Neural crest cell (in vitro differentiated cells): ENCODE data around the gene CNTN5. TPM values are rescaled to one million over a fixed set of nuclear protein-coding genes. Genes with fewer than 3 reads are reported as not detected.

Source experiments
- DNase-seq: peaks from one replicate; pipeline ENCODE4 v3.0.0; 2021; ENCODE audit warnings: low read depth, mixed read lengths, low spot score
- H3K27ac Mint-ChIP-seq: one replicate; pipeline ENCODE4 v1.8.0; 2021; ENCODE audit warnings: mild to moderate bottlenecking, mixed read lengths; ENCODE audit not compliant: unreplicated experiment
- H3K27me3 Mint-ChIP-seq: 2 replicates; pipeline ENCODE4 v1.8.0; 2021; ENCODE audit warnings: low read depth, mild to moderate bottlenecking, mixed read lengths
- H3K36me3 Mint-ChIP-seq: 2 replicates; pipeline ENCODE4 v1.8.0; 2021; ENCODE audit warnings: low read depth, mild to moderate bottlenecking, mixed read lengths
- H3K4me1 Mint-ChIP-seq: 2 replicates; pipeline ENCODE4 v1.8.0; 2021; ENCODE audit warnings: mixed read lengths
- H3K4me3 Mint-ChIP-seq: one replicate; pipeline ENCODE4 v1.8.0; 2021; ENCODE audit warnings: mild to moderate bottlenecking, mixed read lengths
- H3K9me3 Mint-ChIP-seq: 2 replicates; pipeline ENCODE4 v1.8.0; 2021; ENCODE audit warnings: mixed read lengths
- total RNA-seq: library from RNA; stranded (reverse); gene quantifications from 2 replicates; pipeline ENCODE4 v1.2.1, GENCODE V29; 2021
- TF ChIP-seq, protein P1 (sequence below): fragments of 200-600 bp; sonication (generic); conservative IDR thresholded peaks from 2 replicates; pipeline ENCODE4 v1.5.0; 2021; ENCODE audit warnings: antibody characterized with exemption, mild to moderate bottlenecking

CNTN5 gene
- total RNA-seq, 1 donor from 2014 or later: not detected

DNA sequence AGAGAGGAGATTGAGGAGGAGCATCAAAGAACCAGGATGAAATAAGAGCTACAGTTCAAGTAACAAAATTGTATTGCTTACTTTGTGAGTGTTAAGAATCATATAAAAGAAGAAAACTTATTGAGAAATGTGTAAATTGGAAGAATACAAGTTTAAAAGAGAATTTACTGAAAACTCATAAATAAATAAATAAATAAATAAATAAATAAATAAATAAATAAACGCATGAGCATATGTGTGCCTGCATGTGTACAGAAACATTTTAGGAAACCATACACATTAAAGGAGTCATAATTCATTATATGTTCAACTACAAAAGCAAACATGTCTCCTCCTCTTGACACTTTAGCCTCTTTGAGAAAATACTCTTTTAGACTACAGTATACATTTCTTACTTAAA is 42.6 kb downstream of the CNTN5 start:
- no peak for DNase-seq
- Mint-ChIP-seq H3K4me3 (no peak overlapping the region), H3K9me3 (no peaks in the 10 kb centered on the region), H3K27me3 (no peaks in the 10 kb centered on the region), H3K36me3 (no peaks in the 10 kb centered on the region), H3K4me1 (no peaks in the 10 kb centered on the region), H3K27ac (no peak overlapping the region)
- TF ChIP-seq, protein P1, sequence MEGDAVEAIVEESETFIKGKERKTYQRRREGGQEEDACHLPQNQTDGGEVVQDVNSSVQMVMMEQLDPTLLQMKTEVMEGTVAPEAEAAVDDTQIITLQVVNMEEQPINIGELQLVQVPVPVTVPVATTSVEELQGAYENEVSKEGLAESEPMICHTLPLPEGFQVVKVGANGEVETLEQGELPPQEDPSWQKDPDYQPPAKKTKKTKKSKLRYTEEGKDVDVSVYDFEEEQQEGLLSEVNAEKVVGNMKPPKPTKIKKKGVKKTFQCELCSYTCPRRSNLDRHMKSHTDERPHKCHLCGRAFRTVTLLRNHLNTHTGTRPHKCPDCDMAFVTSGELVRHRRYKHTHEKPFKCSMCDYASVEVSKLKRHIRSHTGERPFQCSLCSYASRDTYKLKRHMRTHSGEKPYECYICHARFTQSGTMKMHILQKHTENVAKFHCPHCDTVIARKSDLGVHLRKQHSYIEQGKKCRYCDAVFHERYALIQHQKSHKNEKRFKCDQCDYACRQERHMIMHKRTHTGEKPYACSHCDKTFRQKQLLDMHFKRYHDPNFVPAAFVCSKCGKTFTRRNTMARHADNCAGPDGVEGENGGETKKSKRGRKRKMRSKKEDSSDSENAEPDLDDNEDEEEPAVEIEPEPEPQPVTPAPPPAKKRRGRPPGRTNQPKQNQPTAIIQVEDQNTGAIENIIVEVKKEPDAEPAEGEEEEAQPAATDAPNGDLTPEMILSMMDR: no peak

DNA sequence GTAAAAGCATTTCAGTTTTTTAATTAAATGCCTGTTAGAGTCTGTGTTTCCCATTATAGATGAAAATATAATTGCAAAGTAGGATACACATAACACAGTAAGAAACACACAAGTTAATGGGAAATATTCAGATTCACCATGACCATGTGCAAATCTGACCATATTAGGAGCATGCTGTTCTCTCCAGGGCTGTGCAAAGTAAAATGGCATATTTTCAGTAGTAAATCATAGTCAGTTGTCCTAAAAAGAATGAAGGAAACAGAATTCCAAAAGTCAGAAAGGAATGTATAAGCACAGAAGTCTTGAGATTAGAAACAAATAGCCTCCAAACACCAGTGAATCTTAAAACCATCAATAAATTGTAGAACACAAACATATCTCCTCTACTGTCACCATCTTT is 44.4 kb downstream of the CNTN5 start:
- Mint-ChIP-seq H3K9me3 (no peaks in the 10 kb centered on the region), H3K4me3 (no peak overlapping the region), H3K27ac (no peak overlapping the region), H3K36me3 (no peaks in the 10 kb centered on the region), H3K4me1 (peaks cover 5% of the 10 kb centered on the region), H3K27me3 (no peaks in the 10 kb centered on the region)
- TF ChIP-seq, protein P1: no peak
- DNase-seq: no peak

DNA sequence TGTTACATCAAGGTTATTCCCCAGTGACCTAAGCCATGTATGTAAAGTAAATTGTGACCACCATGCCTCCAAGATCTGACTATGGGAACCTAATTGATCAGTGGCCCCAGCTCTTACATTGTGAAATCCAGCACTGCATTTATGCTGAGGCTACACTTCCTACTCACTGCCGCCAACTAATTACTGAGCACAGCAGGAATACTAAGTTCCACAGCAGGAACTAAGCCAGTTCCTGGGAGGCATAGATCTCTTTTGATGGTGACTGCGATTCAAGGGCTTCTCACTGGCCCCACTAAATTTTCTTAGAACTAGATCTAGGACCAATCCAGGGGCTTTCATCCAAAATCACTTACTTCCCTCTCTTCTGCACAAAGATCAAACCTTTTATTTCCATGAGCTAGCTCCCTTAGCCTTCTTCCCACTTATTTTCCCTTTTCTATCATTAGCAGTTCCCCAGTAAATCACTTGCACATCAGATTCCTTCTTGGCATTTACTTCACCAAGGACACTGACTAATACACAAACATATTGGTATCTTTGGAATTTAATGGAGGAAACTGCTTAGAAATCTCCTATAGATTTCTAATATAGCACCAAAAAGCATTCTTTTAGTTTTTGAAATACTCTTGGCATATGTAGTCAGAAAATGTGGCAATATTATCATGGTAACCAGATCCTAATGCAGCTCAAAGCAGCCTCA is 46.0 kb downstream of the CNTN5 start:
- H3K27ac Mint-ChIP-seq: no peak overlapping the region
- peaks cover 5% of the 10 kb centered on the region for H3K4me1 Mint-ChIP-seq
- H3K36me3 Mint-ChIP-seq: no peaks in the 10 kb centered on the region
- no peaks in the 10 kb centered on the region for H3K27me3 Mint-ChIP-seq
- no peak overlapping the region for H3K4me3 Mint-ChIP-seq
- DNase-seq: no peak
- no peaks in the 10 kb centered on the region for H3K9me3 Mint-ChIP-seq
- TF ChIP-seq, protein P1: no peak

DNA sequence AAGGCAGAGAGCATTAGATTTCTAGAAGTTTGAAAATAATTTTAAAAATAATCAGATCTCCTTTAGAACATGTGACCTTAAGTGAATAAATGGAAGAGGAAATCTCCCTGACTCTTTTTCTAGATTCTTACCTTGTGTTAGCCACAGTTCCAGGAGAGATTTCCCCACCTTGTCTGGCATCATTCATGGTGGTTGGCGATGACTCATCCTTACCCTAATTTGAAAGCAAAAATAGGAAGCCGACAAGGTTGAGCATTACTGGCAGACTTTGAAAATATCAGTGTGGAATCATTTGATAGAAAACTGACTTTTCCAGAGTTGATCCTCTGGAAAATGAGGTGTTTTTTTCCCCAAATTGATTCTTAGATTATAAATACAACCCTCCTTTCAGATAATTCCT is 48.1 kb downstream of the CNTN5 start:
- no peaks in the 10 kb centered on the region for H3K27me3 Mint-ChIP-seq
- no peak overlapping the region for H3K4me3 Mint-ChIP-seq
- H3K9me3 Mint-ChIP-seq: no peaks in the 10 kb centered on the region
- H3K27ac Mint-ChIP-seq: no peak overlapping the region
- peaks cover 5% of the 10 kb centered on the region for H3K4me1 Mint-ChIP-seq
- TF ChIP-seq, protein P1: no peak
- no peak for DNase-seq
- no peaks in the 10 kb centered on the region for H3K36me3 Mint-ChIP-seq

DNA sequence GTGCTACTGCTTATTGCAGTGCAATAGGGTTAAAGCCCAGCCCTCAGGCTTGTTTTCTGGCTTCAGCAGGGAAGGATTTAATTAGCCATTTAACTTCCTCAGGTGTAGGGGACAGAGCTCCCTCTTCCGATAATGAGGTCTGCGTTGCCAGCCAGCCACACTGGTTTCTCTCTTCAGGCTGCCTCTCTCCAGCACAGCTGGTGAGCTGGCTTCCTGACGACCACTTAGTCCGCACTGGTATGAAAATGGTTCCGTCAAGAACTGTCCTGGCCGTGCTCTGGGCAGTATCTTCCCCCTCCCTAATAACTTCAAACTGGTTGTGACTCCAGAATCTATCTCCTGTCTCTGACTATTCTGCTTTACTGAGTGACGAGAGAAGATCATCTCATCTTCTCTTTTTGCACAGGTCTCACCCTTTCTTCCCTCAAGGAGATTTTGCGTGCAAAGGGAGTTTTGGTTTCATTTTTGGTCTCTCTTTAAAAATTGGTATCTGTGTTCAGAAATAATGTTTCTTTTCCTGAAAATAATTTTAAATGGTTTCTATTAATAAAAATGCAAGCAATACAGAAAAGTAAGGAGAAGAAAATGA is 49.2 kb downstream of the CNTN5 start:
- Mint-ChIP-seq H3K27me3 (no peaks in the 10 kb centered on the region), H3K9me3 (no peaks in the 10 kb centered on the region), H3K36me3 (no peaks in the 10 kb centered on the region), H3K4me3 (no peak overlapping the region), H3K27ac (no peak overlapping the region), H3K4me1 (peaks cover 5% of the 10 kb centered on the region)
- DNase-seq: no peak
- TF ChIP-seq, protein P1: no peak
